GM18867 (cell line): ENCODE data around the gene AR.

ENCODE experiments used
- ATAC-seq: cut with Tn5 transposase; IDR thresholded peaks from one replicate; pipeline ENCODE4 v1.9.1; 2021; ENCODE audit warnings: mild to moderate bottlenecking, moderate library complexity; ENCODE audit not compliant: unreplicated experiment

Gene AR

DNA sequence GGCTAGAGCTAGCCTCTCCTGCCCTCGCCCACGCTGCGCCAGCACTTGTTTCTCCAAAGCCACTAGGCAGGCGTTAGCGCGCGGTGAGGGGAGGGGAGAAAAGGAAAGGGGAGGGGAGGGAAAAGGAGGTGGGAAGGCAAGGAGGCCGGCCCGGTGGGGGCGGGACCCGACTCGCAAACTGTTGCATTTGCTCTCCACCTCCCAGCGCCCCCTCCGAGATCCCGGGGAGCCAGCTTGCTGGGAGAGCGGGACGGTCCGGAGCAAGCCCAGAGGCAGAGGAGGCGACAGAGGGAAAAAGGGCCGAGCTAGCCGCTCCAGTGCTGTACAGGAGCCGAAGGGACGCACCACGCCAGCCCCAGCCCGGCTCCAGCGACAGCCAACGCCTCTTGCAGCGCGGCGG, at the start of gene AR:
Gene AR, plus strand, starts transcription at position 204 of the 400 bp plus-strand sequence. CDS start 1,126 bp downstream, outside the sequence.
- ATAC-seq = no peak

- no peak for ATAC-seq
These were observed 43.2 kb upstream of the AR start for GRCh38 chrX:67500617-67501016.

- no peak for ATAC-seq
These were observed 40.8 kb upstream of the AR start for GRCh38 chrX:67503004-67503403.

DNA sequence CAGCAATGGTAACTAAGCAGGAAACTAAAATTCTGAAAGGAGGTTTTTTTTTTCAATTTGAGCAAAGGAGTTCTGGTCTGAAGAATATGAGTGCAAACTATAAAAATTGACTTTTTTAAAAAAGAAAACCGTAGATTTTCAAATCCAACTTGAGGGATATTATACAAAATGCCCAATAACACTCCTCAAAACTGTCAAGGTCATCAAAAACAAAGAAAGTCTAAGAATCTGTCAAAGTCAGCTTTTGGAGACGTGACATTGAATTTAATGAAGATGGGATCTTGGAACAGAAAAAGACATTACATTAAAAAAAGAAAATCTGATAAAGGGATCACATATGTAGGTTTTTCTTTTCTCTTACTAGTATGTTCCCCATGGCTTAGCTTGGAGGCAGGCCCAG, 40.4 kb upstream of the AR start:
- no peak for ATAC-seq

GRCh38 chrX:67520671-67521070, 23.1 kb upstream of the AR start:
- ATAC-seq = no peak

GRCh38 chrX:67523002-67523681, 20.7 kb upstream of the AR start:
- peak; percentile 55 for ATAC-seq

DNA sequence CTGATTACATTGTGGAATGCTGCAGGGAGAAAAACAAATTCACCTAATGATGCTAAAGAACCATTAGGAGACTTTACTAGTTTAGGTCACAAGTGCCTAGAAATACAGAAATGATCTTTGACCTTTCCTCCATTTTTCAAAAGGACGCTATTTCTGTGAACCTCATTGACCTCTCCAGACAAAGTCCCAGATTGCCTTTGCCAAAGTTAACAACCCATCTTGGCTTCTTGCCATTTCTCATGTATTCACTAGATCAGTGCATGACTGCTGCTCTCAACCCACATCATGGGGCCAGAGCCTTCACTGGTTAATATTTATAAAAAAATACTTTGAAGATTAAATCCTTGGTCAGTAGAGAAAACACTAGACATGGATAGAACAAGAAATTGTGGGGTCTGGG, 19.9 kb upstream of the AR start:
- ATAC-seq = no peak

DNA sequence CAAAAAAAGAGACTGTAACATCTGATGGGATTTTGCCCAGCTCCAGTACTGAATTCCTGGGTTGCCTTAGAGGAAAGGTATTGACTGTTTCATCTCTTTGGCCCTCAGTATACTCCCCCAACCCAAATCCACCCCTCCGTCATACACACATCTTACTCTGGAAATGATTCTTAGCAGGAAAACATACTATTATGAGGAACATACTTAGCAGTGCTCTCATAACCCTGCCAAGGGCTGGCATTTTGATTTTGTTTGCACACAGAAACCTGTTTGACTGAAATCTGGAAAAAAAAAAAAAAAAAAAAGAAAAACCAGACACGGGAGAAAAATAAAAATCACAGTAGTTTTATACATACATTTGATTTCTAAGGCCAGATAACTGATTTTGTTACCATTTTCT, 19.4 kb upstream of the AR start:
- no peak for ATAC-seq

DNA sequence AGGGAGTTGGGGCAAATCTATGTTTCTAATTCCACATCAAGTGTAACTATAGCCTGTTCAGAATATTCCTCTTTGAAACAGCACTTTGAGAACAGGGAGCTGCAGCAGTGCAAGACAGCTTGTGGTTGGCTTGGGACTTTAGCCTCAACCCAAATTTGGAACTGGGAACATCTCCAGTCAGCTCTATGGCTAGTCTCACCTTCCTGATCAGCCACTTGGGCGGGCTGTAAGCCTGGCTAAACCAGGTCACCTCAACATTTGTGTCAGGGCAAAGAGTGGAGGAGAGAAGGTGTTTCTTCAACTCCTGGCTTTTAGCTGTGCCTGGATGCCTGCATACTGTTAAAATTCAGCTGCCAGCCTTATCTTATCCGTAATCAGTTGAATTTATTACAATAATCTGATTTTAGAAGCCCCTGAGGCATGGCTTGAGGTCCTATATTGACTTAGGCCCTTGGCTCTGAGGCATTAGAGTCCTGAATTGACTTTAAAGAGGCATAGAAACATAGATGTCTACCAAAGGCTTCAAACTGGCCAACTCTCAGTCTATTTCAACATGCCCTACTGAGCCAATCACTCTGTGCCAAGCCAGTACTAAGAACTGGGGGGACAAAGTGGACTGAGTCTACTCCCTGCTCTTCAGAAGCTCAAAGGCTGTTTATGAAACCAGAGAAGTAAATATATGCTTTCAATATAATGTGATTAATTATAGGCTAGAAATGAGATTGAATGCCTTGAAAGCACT, 18.7 kb upstream of the AR start:
- ATAC-seq = no peak

DNA sequence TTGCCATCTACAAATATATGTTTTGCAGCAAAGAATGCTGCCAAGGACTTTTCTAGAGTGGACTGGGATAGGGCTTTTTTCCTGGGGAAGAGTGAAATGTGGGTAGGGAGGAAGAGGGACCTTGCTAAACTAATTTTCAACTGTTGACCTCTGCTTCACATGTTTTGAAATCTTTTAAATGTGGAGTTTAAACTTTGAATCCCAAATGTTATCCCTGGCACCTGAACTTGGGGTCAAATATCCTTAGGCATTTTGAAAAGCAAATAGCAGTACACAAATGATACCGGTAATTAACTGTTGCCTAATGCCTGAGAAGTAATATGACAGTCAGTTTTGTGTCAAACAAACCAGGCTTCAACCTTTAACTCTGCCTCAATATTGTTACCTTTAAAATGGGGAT, 7.3 kb upstream of the AR start:
- no peak for ATAC-seq

DNA sequence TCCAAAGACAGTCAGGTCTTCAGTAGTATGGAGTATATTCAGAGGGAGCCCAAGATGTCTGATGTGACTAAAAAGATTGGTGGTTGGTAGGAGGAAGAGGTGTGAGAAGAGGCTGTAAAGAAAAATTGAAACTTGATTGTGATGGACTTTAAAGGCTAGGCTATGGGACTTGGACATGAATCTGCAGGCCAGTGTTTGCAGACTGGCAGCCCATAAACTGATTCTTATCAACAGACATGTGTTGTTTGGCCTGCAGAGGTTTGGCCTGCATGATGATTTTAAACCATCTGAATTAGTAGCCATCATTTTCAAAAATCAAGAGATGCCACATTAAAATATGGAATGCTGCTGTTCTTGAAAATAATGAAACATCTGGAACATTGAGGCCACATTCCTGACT, 5.4 kb upstream of the AR start:
- ATAC-seq = no peak

- no peak for ATAC-seq
These were observed 637 bp downstream of the AR start for GRCh38 chrX:67544281-67545035.

DNA sequence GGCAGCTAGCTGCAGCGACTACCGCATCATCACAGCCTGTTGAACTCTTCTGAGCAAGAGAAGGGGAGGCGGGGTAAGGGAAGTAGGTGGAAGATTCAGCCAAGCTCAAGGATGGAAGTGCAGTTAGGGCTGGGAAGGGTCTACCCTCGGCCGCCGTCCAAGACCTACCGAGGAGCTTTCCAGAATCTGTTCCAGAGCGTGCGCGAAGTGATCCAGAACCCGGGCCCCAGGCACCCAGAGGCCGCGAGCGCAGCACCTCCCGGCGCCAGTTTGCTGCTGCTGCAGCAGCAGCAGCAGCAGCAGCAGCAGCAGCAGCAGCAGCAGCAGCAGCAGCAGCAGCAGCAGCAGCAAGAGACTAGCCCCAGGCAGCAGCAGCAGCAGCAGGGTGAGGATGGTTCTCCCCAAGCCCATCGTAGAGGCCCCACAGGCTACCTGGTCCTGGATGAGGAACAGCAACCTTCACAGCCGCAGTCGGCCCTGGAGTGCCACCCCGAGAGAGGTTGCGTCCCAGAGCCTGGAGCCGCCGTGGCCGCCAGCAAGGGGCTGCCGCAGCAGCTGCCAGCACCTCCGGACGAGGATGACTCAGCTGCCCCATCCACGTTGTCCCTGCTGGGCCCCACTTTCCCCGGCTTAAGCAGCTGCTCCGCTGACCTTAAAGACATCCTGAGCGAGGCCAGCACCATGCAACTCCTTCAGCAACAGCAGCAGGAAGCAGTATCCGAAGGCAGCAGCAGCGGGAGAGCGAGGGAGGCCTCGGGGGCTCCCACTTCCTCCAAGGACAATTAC, 1.4 kb downstream of the AR start:
- ATAC-seq = no peak

DNA sequence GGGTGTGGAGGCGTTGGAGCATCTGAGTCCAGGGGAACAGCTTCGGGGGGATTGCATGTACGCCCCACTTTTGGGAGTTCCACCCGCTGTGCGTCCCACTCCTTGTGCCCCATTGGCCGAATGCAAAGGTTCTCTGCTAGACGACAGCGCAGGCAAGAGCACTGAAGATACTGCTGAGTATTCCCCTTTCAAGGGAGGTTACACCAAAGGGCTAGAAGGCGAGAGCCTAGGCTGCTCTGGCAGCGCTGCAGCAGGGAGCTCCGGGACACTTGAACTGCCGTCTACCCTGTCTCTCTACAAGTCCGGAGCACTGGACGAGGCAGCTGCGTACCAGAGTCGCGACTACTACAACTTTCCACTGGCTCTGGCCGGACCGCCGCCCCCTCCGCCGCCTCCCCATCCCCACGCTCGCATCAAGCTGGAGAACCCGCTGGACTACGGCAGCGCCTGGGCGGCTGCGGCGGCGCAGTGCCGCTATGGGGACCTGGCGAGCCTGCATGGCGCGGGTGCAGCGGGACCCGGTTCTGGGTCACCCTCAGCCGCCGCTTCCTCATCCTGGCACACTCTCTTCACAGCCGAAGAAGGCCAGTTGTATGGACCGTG, 2.2 kb downstream of the AR start:
- no peak for ATAC-seq

- no peak for ATAC-seq
These were observed 2.9 kb downstream of the AR start for GRCh38 chrX:67546496-67547423.

DNA sequence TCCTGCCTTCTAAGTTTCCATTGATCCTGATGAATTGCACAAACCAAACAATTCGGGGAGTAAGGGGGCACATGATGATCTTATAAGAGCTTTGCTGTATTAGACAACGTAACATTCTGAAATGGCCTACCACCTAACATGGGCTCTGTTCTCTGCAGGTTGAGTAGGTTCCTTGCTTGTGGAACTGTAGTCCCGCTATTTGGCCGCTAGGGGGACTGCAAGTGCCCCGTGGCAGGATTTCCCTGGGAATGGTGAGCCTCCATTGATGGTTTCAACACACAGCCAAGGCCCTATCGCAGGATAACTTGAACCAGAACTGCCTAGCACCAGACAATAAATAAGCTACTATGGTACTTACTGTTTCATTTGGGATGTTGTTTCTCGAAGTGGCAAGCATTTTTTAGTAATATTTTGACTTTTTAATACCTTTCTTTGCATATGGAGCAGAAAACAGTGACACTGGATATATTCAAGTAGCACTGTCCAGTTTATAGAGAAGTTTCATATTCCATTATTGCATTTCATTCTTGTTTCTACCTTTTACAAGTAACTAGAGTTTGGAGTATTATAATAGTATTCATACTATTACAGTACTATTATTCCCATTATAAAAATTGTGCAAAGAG, 11.9 kb downstream of the AR start:
- ATAC-seq = peak; percentile 81

GRCh38 chrX:67558267-67558666, 14.4 kb downstream of the AR start:
- ATAC-seq = no peak

DNA sequence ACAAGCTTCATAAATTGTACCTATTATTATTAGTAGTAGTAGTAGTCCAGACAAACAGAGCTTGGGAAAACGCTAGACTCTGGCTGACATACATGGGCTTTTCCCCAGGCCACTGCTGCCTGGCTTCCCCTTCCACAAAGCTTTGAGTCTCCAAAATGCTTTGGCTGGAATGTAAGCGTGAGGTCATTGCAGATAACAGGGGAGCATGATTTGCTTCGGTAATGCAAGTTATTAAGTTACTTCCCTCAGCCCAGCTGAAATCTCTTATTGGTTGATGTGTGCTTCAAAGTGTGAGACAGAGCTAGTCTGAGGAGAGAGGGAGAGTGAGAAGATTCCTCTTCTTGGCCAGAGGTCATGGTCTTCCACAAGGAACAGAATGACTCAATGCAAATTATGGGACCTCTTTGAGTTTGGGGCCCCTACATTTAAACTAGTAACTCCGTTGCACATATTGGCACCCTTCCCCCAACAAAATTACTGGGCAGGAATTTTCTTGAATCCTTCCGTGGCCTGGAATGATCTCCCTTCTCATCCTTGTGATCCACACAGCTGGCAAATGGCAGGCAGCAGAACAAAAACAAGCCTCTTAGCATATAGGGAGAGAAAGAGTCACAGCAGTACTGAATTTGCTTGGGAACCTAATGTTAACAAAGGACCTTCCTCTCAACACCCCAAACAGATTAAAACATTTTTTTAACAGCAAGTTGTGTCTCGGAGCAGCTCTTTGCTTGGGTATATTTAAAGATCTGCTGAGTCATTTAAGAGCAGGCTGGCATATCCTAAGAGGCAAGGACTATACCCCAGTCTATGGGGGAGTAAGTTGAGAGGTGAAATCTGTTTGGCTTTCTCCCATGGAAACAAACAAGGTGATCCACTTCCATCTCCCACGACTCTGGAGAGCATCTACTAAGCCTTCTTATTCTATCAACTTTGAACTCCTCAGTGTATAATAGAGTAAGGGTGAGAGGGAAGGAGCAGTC, 19.9 kb downstream of the AR start:
- ATAC-seq = no peak
